ENCODE measurements around the gene OLFM2. TPM values are rescaled to one million over a fixed set of nuclear protein-coding genes. Genes with fewer than 3 reads are reported as not detected.

Gene OLFM2
- total RNA-seq, 2 donors from 2014 or later: 33.1 to 58.1 TPM

- DNase-seq: no peak
- Histone ChIP-seq H3K4me3 (ENCODE audit: low read length) (no peak overlapping the region), H3K27me3 (ENCODE audit: control insufficient read depth, insufficient read depth, low read length, poor library complexity, severe bottlenecking) (no peaks in the 10 kb centered on the region), H3K9ac (ENCODE audit: extremely low read depth, low read length, poor library complexity, severe bottlenecking) (no peak overlapping the region), H3K4me1 (ENCODE audit: control insufficient read depth, insufficient read depth, low read length) (no peaks in the 10 kb centered on the region), H3K36me3 (ENCODE audit: control insufficient read depth, insufficient read depth, low read length) (no peaks in the 10 kb centered on the region), H3K9me3 (ENCODE audit: control insufficient read depth, low read length) (no peaks in the 10 kb centered on the region), H3K27ac (ENCODE audit: low read depth, low read length) (no peak overlapping the region)
- TF ChIP-seq CTCF (conservative IDR thresholded peaks at IDR 0.05): no peak
- no peak overlapping the region for H3K4me3 Mint-ChIP-seq
- no peaks in the 10 kb centered on the region for H3K36me3 Mint-ChIP-seq (ENCODE audit: low read depth)
- 92 to 93% methylated on average over 8 to 11 of the region's 11 CpGs for WGBS, 2 experiments (ENCODE audit: insufficient coverage in 1 of 2, insufficient read length in 1 of 2)
- H3K27me3 Mint-ChIP-seq (ENCODE audit: insufficient read depth): no peaks in the 10 kb centered on the region
- peaks cover 2% of the 10 kb centered on the region for H3K4me1 Mint-ChIP-seq
- peaks cover 2% of the 10 kb centered on the region for H3K9me3 Mint-ChIP-seq
- no peak overlapping the region for H3K27ac Mint-ChIP-seq
Measured at GRCh38 chr19:9878511-9879196, 57.7 kb downstream of the OLFM2 start.

- peaks cover 2% of the 10 kb centered on the region for H3K4me1 Mint-ChIP-seq
- Histone ChIP-seq H3K4me3 (ENCODE audit: low read length) (no peak overlapping the region), H3K27me3 (ENCODE audit: control insufficient read depth, insufficient read depth, low read length, poor library complexity, severe bottlenecking) (no peaks in the 10 kb centered on the region), H3K27ac (ENCODE audit: low read depth, low read length) (no peak overlapping the region), H3K9ac (ENCODE audit: extremely low read depth, low read length, poor library complexity, severe bottlenecking) (no peak overlapping the region), H3K4me1 (ENCODE audit: control insufficient read depth, insufficient read depth, low read length) (no peaks in the 10 kb centered on the region), H3K36me3 (ENCODE audit: control insufficient read depth, insufficient read depth, low read length) (no peaks in the 10 kb centered on the region), H3K9me3 (ENCODE audit: control insufficient read depth, low read length) (no peaks in the 10 kb centered on the region)
- H3K9me3 Mint-ChIP-seq: peaks cover 2% of the 10 kb centered on the region
- H3K36me3 Mint-ChIP-seq (ENCODE audit: low read depth): no peaks in the 10 kb centered on the region
- no peaks in the 10 kb centered on the region for H3K27me3 Mint-ChIP-seq (ENCODE audit: insufficient read depth)
- no peak overlapping the region for H3K4me3 Mint-ChIP-seq
- TF ChIP-seq CTCF (conservative IDR thresholded peaks at IDR 0.05): no peak
- no peak overlapping the region for H3K27ac Mint-ChIP-seq
- no peak for DNase-seq
- WGBS, 2 experiments (ENCODE audit: insufficient coverage in 1 of 2, insufficient read length in 1 of 2): 86 to 96% methylated on average over 7 to 10 of the region's 10 CpGs
Measured at GRCh38 chr19:9877780-9878510, 58.4 kb downstream of the OLFM2 start.

GRCh38 chr19:9875796-9876195 lies 60.5 kb downstream of the OLFM2 start:
- no peak overlapping the region for H3K9ac ChIP-seq (ENCODE audit: extremely low read depth, low read length, poor library complexity, severe bottlenecking)
- peaks cover 4% of the 10 kb centered on the region for H3K4me1 ChIP-seq (ENCODE audit: control insufficient read depth, insufficient read depth, low read length)
- TF ChIP-seq CTCF (conservative IDR thresholded peaks at IDR 0.05): no peak
- no peaks in the 10 kb centered on the region for H3K36me3 Mint-ChIP-seq (ENCODE audit: low read depth)
- H3K9me3 ChIP-seq (ENCODE audit: control insufficient read depth, low read length): no peaks in the 10 kb centered on the region
- H3K9me3 Mint-ChIP-seq: peaks cover 2% of the 10 kb centered on the region
- H3K4me3 Mint-ChIP-seq: no peak overlapping the region
- no peak overlapping the region for H3K27ac Mint-ChIP-seq
- no peak for DNase-seq
- peak overlapping the region; percentile 57 for H3K27ac ChIP-seq (ENCODE audit: low read depth, low read length)
- no peaks in the 10 kb centered on the region for H3K36me3 ChIP-seq (ENCODE audit: control insufficient read depth, insufficient read depth, low read length)
- no peak overlapping the region for H3K4me3 ChIP-seq (ENCODE audit: low read length)
- H3K27me3 Mint-ChIP-seq (ENCODE audit: insufficient read depth): no peaks in the 10 kb centered on the region
- 63 to 79% methylated on average over 4 to 5 of the region's 5 CpGs for WGBS, 2 experiments (ENCODE audit: insufficient coverage in 1 of 2, insufficient read length in 1 of 2)
- H3K27me3 ChIP-seq (ENCODE audit: control insufficient read depth, insufficient read depth, low read length, poor library complexity, severe bottlenecking): no peaks in the 10 kb centered on the region
- peaks cover 15% of the 10 kb centered on the region for H3K4me1 Mint-ChIP-seq

Data from endodermal cell (in vitro differentiated cells).